K562 (cell line): ENCODE data around the gene OR7C1. TPM values are rescaled to one million over a fixed set of nuclear protein-coding genes. Genes with fewer than 3 reads are reported as not detected.

Experiments
- BRF1 ChIP-seq: IDR thresholded peaks from 3 replicates; pipeline ENCODE4 v1.6.1; 2011; ENCODE audit warnings: borderline replicate concordance, mild to moderate bottlenecking; ENCODE audit not compliant: insufficient read length; ENCODE audit errors: extremely low read depth
- HMGXB4 ChIP-seq: sonication (generic); formaldehyde crosslinking; IDR thresholded peaks from 2 replicates; pipeline ENCODE4 v1.8.1; 2023; ENCODE audit warnings: mild to moderate bottlenecking, missing genetic modification reagents
- RAD21 ChIP-seq, 2 experiments: fragments of 250-450 bp in 1 of 2; fragments of 450-650 bp in 1 of 2; sonication (Bioruptor Pico) in 1 of 2; formaldehyde crosslinking in 1 of 2; IDR thresholded peaks in 1 of 2; conservative IDR thresholded peaks in 1 of 2; 2 replicates each; pipeline versions ENCODE4 v1.4.0 to v1.8.0; 2020 to 2022; ENCODE audit warnings: mild to moderate bottlenecking in 2 of 2, moderate library complexity in 1 of 2
- SMC3 ChIP-seq: conservative IDR thresholded peaks from 2 replicates; pipeline ENCODE4 v1.6.1; 2011; ENCODE audit warnings: low read depth, low read length, improper control_type of control experiment; ENCODE audit not compliant: insufficient read depth
- SPI1 ChIP-seq: IDR thresholded peaks from 2 replicates; pipeline ENCODE4 v1.6.1; 2011; ENCODE audit warnings: low read depth, low read length, control low read depth, borderline replicate concordance
- polyA plus RNA-seq, 8 experiments: library from polyadenylated mRNA; depleted of rRNA in 4 of 8; stranded (reverse) in 5 of 8; unstranded in 3 of 8; fragments of >200 nt; fragmentation: Nextera tagmentation in 2 of 8; fragmentation: Illumina TruSeq in 1 of 8; extraction: Ambion mirVana in 2 of 8; extraction: Trizol in 1 of 8; gene quantifications; 2 replicates each; pipeline versions ENCODE4 v1.2.1 to v1.2.3, GENCODE V29; 2011 to 2014; ENCODE audit warnings: inconsistent platforms in 1 of 8, missing spikeins in 1 of 8
- total RNA-seq, 7 experiments: library from RNA; depleted of rRNA in 6 of 7; stranded (reverse); fragments of >200 nt in 6 of 7; fragmentation: Illumina TruSeq in 2 of 7; extraction: Trizol in 2 of 7; gene quantifications; 2 replicates each; pipeline versions ENCODE4 v1.2.1 to v1.2.3, GENCODE V29; 2011 to 2021; ENCODE audit warnings: low replicate concordance in 1 of 7
- TF ChIP-seq, protein P1 (sequence below), 3 experiments: IDR thresholded peaks in 2 of 3; conservative IDR thresholded peaks in 1 of 3; 2 replicates each; pipeline ENCODE4 v1.5.1; 2011 to 2012; ENCODE audit warnings: low read length in 3 of 3, mild to moderate bottlenecking in 3 of 3, control low read depth in 2 of 3, improper control_type of control experiment in 1 of 3, inconsistent platforms in 1 of 3, low read depth in 1 of 3, mixed read lengths in 1 of 3, moderate library complexity in 1 of 3; ENCODE audit not compliant: insufficient read depth in 2 of 3

The OR7C1 gene
- total and polyA plus RNA-seq, 9 of the 15 experiments (the other 6 are each of a cell fraction or from before 2014, with no cell fraction given) = 0.01 to 0.18 (median 0.10) TPM; not detected in 1

- TF ChIP-seq HMGXB4 (CRISPR knock-in tag) (no peak), BRF1 (no peak), SMC3 (peak; percentile 24; the same call in 1 of the 2 replicates), SPI1 (no peak), RAD21 (CRISPR knock-in tag; conservative IDR thresholded peaks at IDR 0.05 in 1 of 2, IDR thresholded peaks at IDR 0.05 in 1 of 2) (peak; percentile 61 to 76)
- TF ChIP-seq, protein P1, sequence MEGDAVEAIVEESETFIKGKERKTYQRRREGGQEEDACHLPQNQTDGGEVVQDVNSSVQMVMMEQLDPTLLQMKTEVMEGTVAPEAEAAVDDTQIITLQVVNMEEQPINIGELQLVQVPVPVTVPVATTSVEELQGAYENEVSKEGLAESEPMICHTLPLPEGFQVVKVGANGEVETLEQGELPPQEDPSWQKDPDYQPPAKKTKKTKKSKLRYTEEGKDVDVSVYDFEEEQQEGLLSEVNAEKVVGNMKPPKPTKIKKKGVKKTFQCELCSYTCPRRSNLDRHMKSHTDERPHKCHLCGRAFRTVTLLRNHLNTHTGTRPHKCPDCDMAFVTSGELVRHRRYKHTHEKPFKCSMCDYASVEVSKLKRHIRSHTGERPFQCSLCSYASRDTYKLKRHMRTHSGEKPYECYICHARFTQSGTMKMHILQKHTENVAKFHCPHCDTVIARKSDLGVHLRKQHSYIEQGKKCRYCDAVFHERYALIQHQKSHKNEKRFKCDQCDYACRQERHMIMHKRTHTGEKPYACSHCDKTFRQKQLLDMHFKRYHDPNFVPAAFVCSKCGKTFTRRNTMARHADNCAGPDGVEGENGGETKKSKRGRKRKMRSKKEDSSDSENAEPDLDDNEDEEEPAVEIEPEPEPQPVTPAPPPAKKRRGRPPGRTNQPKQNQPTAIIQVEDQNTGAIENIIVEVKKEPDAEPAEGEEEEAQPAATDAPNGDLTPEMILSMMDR (IDR thresholded peaks at IDR 0.05 in 2 of 3, conservative IDR thresholded peaks at IDR 0.05 in 1 of 3; ENCODE audit: insufficient read depth in 2 of 3, low read depth in 1 of 3, low read length in 3 of 3) = peak; percentile 33 to 76 (median 40); a peak in 4 of 6 replicates
These were observed 36.7 kb upstream of the OR7C1 start (continued) for GRCh38 chr19:14871619-14872230.
